Measurements from ENCODE around the gene INO80C. TPM values are rescaled to one million over a fixed set of nuclear protein-coding genes. Genes with fewer than 3 reads are reported as not detected.

INO80C gene
- total and polyA plus RNA-seq, 2 of the 4 experiments (the other 2 are of a cell fraction) = 5.6 to 17.1 TPM

DNA sequence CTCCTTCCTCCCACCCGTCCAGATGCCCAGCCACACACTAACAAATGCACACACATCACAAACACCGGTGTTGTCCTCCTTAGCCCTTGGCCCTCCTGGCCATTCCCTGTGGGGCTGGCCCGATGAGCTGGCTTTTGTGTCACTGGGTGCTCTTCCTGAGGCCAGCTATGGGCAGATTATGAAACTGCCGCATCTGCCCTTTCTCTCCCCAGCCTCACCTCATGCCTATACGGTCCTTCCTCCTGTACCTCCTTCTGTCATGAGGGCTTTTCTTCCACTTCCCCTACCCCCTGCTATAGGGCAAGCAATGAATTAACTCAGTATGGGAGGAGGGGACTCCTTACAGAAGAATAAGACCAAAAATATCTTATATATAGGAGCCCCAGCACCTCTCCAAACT, 10.3 kb upstream of the INO80C start:
- no peak overlapping the region for H2BK20ac ChIP-seq (ENCODE audit: low read depth, low read length)
- dilution Hi-C loops (cut with HindIII; ENCODE audit: low sequenced_read_pairs, unreplicated experiment) (no loop called here), in situ Hi-C loops (cut with MboI; ENCODE audit: low sequenced_read_pairs) (no loop called here), intact Hi-C loops (cut with micrococcal nuclease) (no loop called here)
- no peak overlapping the region for H4K5ac ChIP-seq (ENCODE audit: low read depth, low read length)
- no peak overlapping the region for H4K91ac ChIP-seq (ENCODE audit: insufficient read depth, low read depth, low read length)
- no peak overlapping the region for H2AK5ac ChIP-seq (ENCODE audit: low read depth, low read length)
- no peak overlapping the region for H3K14ac ChIP-seq (replicated peaks; ENCODE audit: low read depth, low read length)
- no peak for TF ChIP-seq FOS (IDR thresholded peaks at IDR 0.05; ENCODE audit: low read depth, low read length)
- TF ChIP-seq SMC3 (IDR thresholded peaks at IDR 0.05; ENCODE audit: low read depth, low read length) = no peak
- TF ChIP-seq MAFK (IDR thresholded peaks at IDR 0.05; ENCODE audit: low read depth, low read length) = no peak
- TF ChIP-seq, protein P1, sequence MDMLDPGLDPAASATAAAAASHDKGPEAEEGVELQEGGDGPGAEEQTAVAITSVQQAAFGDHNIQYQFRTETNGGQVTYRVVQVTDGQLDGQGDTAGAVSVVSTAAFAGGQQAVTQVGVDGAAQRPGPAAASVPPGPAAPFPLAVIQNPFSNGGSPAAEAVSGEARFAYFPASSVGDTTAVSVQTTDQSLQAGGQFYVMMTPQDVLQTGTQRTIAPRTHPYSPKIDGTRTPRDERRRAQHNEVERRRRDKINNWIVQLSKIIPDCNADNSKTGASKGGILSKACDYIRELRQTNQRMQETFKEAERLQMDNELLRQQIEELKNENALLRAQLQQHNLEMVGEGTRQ (IDR thresholded peaks at IDR 0.05; ENCODE audit: low read depth, low read length) = no peak
- no peak for TF ChIP-seq RAD21 (IDR thresholded peaks at IDR 0.05; ENCODE audit: low read length)
- TF ChIP-seq POLR2A (IDR thresholded peaks at IDR 0.05; ENCODE audit: low read depth, low read length) = no peak
- no peak for TF ChIP-seq NFE2L2 (IDR thresholded peaks at IDR 0.05; ENCODE audit: low read depth, low read length)
- no peak for TF ChIP-seq MAZ (IDR thresholded peaks at IDR 0.05; ENCODE audit: borderline replicate concordance, low read depth, low read length)
- TF ChIP-seq CEBPB (IDR thresholded peaks at IDR 0.05; ENCODE audit: low read depth, low read length) = no peak
- TF ChIP-seq, protein P2, sequence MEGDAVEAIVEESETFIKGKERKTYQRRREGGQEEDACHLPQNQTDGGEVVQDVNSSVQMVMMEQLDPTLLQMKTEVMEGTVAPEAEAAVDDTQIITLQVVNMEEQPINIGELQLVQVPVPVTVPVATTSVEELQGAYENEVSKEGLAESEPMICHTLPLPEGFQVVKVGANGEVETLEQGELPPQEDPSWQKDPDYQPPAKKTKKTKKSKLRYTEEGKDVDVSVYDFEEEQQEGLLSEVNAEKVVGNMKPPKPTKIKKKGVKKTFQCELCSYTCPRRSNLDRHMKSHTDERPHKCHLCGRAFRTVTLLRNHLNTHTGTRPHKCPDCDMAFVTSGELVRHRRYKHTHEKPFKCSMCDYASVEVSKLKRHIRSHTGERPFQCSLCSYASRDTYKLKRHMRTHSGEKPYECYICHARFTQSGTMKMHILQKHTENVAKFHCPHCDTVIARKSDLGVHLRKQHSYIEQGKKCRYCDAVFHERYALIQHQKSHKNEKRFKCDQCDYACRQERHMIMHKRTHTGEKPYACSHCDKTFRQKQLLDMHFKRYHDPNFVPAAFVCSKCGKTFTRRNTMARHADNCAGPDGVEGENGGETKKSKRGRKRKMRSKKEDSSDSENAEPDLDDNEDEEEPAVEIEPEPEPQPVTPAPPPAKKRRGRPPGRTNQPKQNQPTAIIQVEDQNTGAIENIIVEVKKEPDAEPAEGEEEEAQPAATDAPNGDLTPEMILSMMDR (conservative IDR thresholded peaks at IDR 0.05; ENCODE audit: low read depth, low read length) = no peak
- TF ChIP-seq BHLHE40 (IDR thresholded peaks at IDR 0.05; ENCODE audit: low read depth, low read length) = no peak
- TF ChIP-seq CHD1 (IDR thresholded peaks at IDR 0.05; ENCODE audit: low read depth, low read length) = no peak
- TF ChIP-seq RFX5 (IDR thresholded peaks at IDR 0.05; ENCODE audit: low read depth, low read length) = no peak
- TF ChIP-seq, protein P3, sequence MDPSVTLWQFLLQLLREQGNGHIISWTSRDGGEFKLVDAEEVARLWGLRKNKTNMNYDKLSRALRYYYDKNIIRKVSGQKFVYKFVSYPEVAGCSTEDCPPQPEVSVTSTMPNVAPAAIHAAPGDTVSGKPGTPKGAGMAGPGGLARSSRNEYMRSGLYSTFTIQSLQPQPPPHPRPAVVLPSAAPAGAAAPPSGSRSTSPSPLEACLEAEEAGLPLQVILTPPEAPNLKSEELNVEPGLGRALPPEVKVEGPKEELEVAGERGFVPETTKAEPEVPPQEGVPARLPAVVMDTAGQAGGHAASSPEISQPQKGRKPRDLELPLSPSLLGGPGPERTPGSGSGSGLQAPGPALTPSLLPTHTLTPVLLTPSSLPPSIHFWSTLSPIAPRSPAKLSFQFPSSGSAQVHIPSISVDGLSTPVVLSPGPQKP (IDR thresholded peaks at IDR 0.05; ENCODE audit: borderline replicate concordance, low read depth, low read length) = no peak
- no peak for TF ChIP-seq RCOR1 (IDR thresholded peaks at IDR 0.05; ENCODE audit: insufficient replicate concordance, low read length)
- no peak for TF ChIP-seq MXI1 (IDR thresholded peaks at IDR 0.05; ENCODE audit: borderline replicate concordance, low read depth, low read length)
- peaks cover 21% of the 10 kb centered on the region for H3K27me3 ChIP-seq (ENCODE audit: control insufficient read depth, insufficient read depth, low read length)
- H3K56ac ChIP-seq (ENCODE audit: extremely low read depth, insufficient read depth, low read length) = no peak overlapping the region
- H3K9ac ChIP-seq (ENCODE audit: low read depth, low read length) = no peak overlapping the region
- no peaks in the 10 kb centered on the region for H3K79me1 ChIP-seq (ENCODE audit: low read depth in 1 of 2, low read length in 2 of 2)
- H3K9me1 ChIP-seq (ENCODE audit: insufficient read depth, low read length) = no peaks in the 10 kb centered on the region
- H2BK5ac ChIP-seq (ENCODE audit: low read depth, low read length, poor library complexity, severe bottlenecking) = no peak overlapping the region
- H2AK9ac ChIP-seq (replicated peaks; ENCODE audit: low read depth, low read length, poor library complexity) = no peak overlapping the region
- no peak for DNase-seq
- BruUV-seq (replicated peaks) = no TSS peak
- ChIA-PET CTCF (no interaction called here), POLR2A (ENCODE audit: unreplicated experiment) (no interaction called here)
- no peak overlapping the region for H2AFZ ChIP-seq (replicated peaks; ENCODE audit: low read length, poor library complexity)
- no peak overlapping the region for H3K4me3 ChIP-seq (ENCODE audit: insufficient read depth, low read depth, low read length)
- no peak overlapping the region for H3K4me2 ChIP-seq (ENCODE audit: low read depth, low read length)
- no peaks in the 10 kb centered on the region for H3K36me3 ChIP-seq (ENCODE audit: control insufficient read depth, insufficient read depth, low read length)
- H3K18ac ChIP-seq (ENCODE audit: low read depth, low read length) = no peak overlapping the region
- no peak for ATAC-seq (ENCODE audit: low read depth)
- no peak overlapping the region for H3K27ac ChIP-seq (ENCODE audit: insufficient read depth, low read length)
- no CpG with 5 or more reads among the region's 5 CpGs for WGBS, 2 experiments (ENCODE audit: extremely low coverage in 2 of 2, insufficient read length in 1 of 2)
- no peak overlapping the region for H2BK15ac ChIP-seq (ENCODE audit: low read depth, low read length)
- no peak overlapping the region for H2BK120ac ChIP-seq (ENCODE audit: low read depth, low read length)
- no peak overlapping the region for H4K8ac ChIP-seq (ENCODE audit: low read depth in 2 of 2, low read length in 2 of 2)
- H3K4ac ChIP-seq (ENCODE audit: low read depth, low read length) = no peak overlapping the region
- H4K20me1 ChIP-seq (ENCODE audit: insufficient read depth, low read length) = no peaks in the 10 kb centered on the region
- peaks cover 4% of the 10 kb centered on the region; the same call in 1 of the 2 replicates for H3K4me1 ChIP-seq (ENCODE audit: control insufficient read depth, insufficient read depth, low read length)
- H3K23ac ChIP-seq (ENCODE audit: low read depth, low read length) = no peak overlapping the region
- H3K9me3 ChIP-seq (ENCODE audit: control insufficient read depth, insufficient read depth, low read length) = no peaks in the 10 kb centered on the region

All from IMR-90 (cell line).